HL-60 (cell line): ENCODE results near the gene OPRD1.

ENCODE experiments used
- GABPA ChIP-seq: IDR thresholded peaks from 2 replicates; pipeline ENCODE4 v1.6.1; 2012; ENCODE audit warnings: low read depth
- POLR2AphosphoS5 ChIP-seq: IDR thresholded peaks from 2 replicates; pipeline ENCODE4 v1.6.1; 2012; ENCODE audit warnings: low read depth
- TF ChIP-seq, protein P1 (sequence below): IDR thresholded peaks from one replicate; pipeline ENCODE4 v1.5.1; 2011; ENCODE audit warnings: low read length, control low read depth, inconsistent platforms; ENCODE audit not compliant: insufficient read depth

DNA sequence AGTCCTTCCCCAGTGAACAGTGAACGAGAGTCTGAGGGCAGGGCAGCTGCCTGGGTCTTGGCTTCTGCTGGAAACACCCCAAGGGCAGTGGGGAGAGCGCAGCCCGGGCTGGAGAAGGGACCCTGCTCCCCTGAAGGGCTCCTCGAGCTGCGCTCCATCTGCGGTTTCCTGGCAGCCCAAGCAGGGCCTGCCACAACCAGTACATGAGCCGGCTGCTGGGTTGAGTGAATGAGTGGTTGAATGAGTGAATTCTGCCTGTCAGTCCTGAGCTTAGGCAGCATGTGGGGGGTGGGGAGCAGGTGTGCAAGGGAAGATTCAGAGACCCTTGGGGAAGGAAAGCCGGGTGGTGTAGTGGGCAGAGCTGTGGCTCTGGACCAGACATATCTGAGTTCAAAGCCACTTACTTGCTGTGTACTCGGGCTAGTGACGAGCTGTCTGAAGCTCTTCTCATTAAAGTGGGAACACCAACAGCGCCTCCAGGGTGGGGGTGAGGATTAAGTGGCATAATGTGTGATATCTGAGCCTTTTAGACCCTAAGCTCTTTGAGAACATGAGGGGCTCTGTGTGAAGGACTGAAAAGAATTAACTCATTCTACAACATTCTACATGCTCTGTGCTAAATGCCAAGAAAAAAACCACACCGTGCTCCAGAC is 3.7 kb downstream of the OPRD1 start:
- TF ChIP-seq, protein P1, sequence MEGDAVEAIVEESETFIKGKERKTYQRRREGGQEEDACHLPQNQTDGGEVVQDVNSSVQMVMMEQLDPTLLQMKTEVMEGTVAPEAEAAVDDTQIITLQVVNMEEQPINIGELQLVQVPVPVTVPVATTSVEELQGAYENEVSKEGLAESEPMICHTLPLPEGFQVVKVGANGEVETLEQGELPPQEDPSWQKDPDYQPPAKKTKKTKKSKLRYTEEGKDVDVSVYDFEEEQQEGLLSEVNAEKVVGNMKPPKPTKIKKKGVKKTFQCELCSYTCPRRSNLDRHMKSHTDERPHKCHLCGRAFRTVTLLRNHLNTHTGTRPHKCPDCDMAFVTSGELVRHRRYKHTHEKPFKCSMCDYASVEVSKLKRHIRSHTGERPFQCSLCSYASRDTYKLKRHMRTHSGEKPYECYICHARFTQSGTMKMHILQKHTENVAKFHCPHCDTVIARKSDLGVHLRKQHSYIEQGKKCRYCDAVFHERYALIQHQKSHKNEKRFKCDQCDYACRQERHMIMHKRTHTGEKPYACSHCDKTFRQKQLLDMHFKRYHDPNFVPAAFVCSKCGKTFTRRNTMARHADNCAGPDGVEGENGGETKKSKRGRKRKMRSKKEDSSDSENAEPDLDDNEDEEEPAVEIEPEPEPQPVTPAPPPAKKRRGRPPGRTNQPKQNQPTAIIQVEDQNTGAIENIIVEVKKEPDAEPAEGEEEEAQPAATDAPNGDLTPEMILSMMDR: no peak
- TF ChIP-seq POLR2AphosphoS5: no peak
- no peak for TF ChIP-seq GABPA
